Measurements from ENCODE around the gene BYSL. TPM values are rescaled to one million over a fixed set of nuclear protein-coding genes. Genes with fewer than 3 reads are reported as not detected.

BYSL gene
- polyA plus RNA-seq, 1 of the 3 experiments (the other 2 are of a cell fraction) = 56.0 TPM

DNA sequence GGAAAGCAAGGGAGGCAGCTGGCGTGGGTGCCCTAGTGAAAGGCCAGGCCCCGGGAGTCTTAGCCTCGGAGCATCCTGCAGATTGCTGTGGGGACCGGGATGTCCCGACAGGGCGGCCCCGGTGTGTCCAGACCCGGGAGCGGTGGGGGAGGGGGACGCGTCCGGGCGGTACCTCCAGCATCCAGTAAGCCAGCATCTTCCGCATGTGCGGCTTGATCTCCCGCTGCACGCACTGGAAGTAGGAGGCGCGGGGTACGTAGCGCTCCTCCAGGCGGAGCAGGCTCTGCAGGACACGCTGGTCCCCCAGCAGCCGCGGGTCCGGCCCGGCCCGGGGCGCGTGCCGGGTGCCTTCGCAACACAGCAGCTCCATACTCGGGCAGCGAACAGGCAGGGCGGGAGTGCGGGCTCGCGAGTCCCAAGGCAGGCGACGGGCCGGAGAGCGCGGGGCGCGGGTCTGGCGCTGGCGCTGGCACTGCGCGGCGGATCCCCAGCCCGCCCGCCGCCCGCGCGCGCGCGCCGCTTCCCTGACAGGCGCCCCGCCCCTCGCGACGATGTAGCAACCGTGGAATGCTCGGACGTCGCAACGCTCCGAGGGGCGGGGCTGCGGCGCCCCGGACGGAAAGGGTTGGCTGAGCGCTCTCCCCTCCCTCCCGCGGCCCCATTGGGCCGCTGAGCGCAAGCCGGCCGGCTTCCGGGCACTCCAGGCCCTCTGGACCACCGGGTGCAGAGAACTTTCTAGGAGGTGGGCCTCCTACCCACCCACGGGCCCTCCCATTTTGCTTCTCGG lies 20.2 kb downstream of the BYSL start, which contains the start of gene CCND3:
CCND3 (minus strand) TSS at position 529 of the 787 bp plus-strand sequence; CDS start at position 370, 159 bp downstream.
- no peaks in the 10 kb centered on the region for H4K20me1 ChIP-seq (ENCODE audit: insufficient read depth)
- ChIA-PET CTCF (interaction anchor here (0.5 to 10.3 kb wide), 6 partner anchors 47 to 491 kb away, joined by 3 to 96 read pairs (median 6); partner anchors contain the start of gene TOMM6), POLR2A (interaction anchor here (0.6 to 2.4 kb wide), 3 partner anchors 15 to 1797 kb away, joined by 3 to 5 read pairs (median 3); no protein-coding TSS in a partner anchor)
- peak within 1 kb of the TSS; percentile 79 for H3K9ac ChIP-seq
- peak; percentile 95 for DNase-seq
- no peaks in the 10 kb centered on the region for H3K9me2 ChIP-seq
- H3K4me1 ChIP-seq (ENCODE audit: control insufficient read depth in 1 of 2, insufficient read depth in 2 of 2, low read depth in 1 of 2, low read length in 1 of 2) = peaks cover 18 to 23% of the 10 kb centered on the region in 2 experiments; a peak in 3 of 4 replicates
- H2AFZ ChIP-seq (ENCODE audit: low read depth) = peak within 1 kb of the TSS; percentile 85
- H3K27ac ChIP-seq (ENCODE audit: low read depth in 2 of 2, low read length in 1 of 2) = peak within 1 kb of the TSS; percentile 69 to 78
- H3K27me3 ChIP-seq (ENCODE audit: insufficient read depth) = no peaks in the 10 kb centered on the region
- H3K79me2 ChIP-seq (ENCODE audit: insufficient read depth) = peaks cover 45% of the 10 kb centered on the region
- peaks cover 26% of the 10 kb centered on the region for H3F3A ChIP-seq (replicated peaks; ENCODE audit: insufficient read depth)
- H3K4me3 ChIP-seq (ENCODE audit: low read depth in 2 of 2, low read length in 1 of 2) = peak within 1 kb of the TSS; percentile 92 to 95
- peak within 1 kb of the TSS; percentile 93 for H3K4me2 ChIP-seq
- no peaks in the 10 kb centered on the region for H3K9me3 ChIP-seq
- 0% methylated on average over 5 of the region's 87 CpGs for WGBS (ENCODE audit: low lambda C conversion rate)
- H3K36me3 ChIP-seq (replicated peaks in 1 of 2; ENCODE audit: control insufficient read depth in 1 of 2, insufficient read depth in 2 of 2, low read length in 1 of 2) = peaks cover 0 to 4% of the 10 kb centered on the region in 2 experiments
- TF ChIP-seq TAF1 (IDR thresholded peaks at IDR 0.05; ENCODE audit: borderline replicate concordance, low read depth, low read length) (peak; percentile 27; the same call in 1 of the 2 replicates), EZH2phosphoT487 (IDR thresholded peaks at IDR 0.05; ENCODE audit: borderline replicate concordance, low read depth) (no peak), JUND (IDR thresholded peaks at IDR 0.05) (no peak), CHD2 (IDR thresholded peaks at IDR 0.05; ENCODE audit: low read length, partially characterized antibody) (no peak), FOSL2 (IDR thresholded peaks at IDR 0.05; ENCODE audit: borderline replicate concordance, low read depth) (no peak), RFX5 (IDR thresholded peaks at IDR 0.05; ENCODE audit: low read length) (no peak), SMC3 (IDR thresholded peaks at IDR 0.05; ENCODE audit: low read depth, low read length) (no peak), FOXM1 (IDR thresholded peaks at IDR 0.05; ENCODE audit: low read depth) (no peak), ELF1 (IDR thresholded peaks at IDR 0.05) (0 out of 2 replicates have a peak, but pooled peaks have one; percentile 50), GABPA (IDR thresholded peaks at IDR 0.05; ENCODE audit: low read depth) (peak; percentile 61; the same call in 1 of the 2 replicates), SIN3A (IDR thresholded peaks at IDR 0.05; ENCODE audit: borderline replicate concordance, low read depth, low read length) (no peak; the same call in 1 of the 2 replicates), RCOR1 (IDR thresholded peaks at IDR 0.05; ENCODE audit: low read length) (no peak), RAD21 (IDR thresholded peaks at IDR 0.05; ENCODE audit: low read length) (no peak), FOXJ3 (CRISPR knock-in tag; IDR thresholded peaks at IDR 0.05) (no peak), EP300 (IDR thresholded peaks at IDR 0.05; ENCODE audit: borderline replicate concordance in 1 of 2, low read depth in 1 of 2, low read length in 1 of 2) (no peak), TEAD4 (IDR thresholded peaks at IDR 0.05; ENCODE audit: borderline replicate concordance, insufficient read depth) (no peak), POLR2AphosphoS5 (IDR thresholded peaks at IDR 0.05; ENCODE audit: low read depth, low read length) (peak; percentile 72), RXRA (IDR thresholded peaks at IDR 0.05; ENCODE audit: borderline replicate concordance, low read depth) (no peak)
- TF ChIP-seq, protein P1, sequence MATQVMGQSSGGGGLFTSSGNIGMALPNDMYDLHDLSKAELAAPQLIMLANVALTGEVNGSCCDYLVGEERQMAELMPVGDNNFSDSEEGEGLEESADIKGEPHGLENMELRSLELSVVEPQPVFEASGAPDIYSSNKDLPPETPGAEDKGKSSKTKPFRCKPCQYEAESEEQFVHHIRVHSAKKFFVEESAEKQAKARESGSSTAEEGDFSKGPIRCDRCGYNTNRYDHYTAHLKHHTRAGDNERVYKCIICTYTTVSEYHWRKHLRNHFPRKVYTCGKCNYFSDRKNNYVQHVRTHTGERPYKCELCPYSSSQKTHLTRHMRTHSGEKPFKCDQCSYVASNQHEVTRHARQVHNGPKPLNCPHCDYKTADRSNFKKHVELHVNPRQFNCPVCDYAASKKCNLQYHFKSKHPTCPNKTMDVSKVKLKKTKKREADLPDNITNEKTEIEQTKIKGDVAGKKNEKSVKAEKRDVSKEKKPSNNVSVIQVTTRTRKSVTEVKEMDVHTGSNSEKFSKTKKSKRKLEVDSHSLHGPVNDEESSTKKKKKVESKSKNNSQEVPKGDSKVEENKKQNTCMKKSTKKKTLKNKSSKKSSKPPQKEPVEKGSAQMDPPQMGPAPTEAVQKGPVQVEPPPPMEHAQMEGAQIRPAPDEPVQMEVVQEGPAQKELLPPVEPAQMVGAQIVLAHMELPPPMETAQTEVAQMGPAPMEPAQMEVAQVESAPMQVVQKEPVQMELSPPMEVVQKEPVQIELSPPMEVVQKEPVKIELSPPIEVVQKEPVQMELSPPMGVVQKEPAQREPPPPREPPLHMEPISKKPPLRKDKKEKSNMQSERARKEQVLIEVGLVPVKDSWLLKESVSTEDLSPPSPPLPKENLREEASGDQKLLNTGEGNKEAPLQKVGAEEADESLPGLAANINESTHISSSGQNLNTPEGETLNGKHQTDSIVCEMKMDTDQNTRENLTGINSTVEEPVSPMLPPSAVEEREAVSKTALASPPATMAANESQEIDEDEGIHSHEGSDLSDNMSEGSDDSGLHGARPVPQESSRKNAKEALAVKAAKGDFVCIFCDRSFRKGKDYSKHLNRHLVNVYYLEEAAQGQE (IDR thresholded peaks at IDR 0.05; ENCODE audit: low read depth, low read length) = no peak
- TF ChIP-seq, protein P2, sequence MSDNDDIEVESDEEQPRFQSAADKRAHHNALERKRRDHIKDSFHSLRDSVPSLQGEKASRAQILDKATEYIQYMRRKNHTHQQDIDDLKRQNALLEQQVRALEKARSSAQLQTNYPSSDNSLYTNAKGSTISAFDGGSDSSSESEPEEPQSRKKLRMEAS (IDR thresholded peaks at IDR 0.05; ENCODE audit: low read depth) = peak; percentile 53; the same call in 1 of the 2 replicates
- TF ChIP-seq, protein P3, sequence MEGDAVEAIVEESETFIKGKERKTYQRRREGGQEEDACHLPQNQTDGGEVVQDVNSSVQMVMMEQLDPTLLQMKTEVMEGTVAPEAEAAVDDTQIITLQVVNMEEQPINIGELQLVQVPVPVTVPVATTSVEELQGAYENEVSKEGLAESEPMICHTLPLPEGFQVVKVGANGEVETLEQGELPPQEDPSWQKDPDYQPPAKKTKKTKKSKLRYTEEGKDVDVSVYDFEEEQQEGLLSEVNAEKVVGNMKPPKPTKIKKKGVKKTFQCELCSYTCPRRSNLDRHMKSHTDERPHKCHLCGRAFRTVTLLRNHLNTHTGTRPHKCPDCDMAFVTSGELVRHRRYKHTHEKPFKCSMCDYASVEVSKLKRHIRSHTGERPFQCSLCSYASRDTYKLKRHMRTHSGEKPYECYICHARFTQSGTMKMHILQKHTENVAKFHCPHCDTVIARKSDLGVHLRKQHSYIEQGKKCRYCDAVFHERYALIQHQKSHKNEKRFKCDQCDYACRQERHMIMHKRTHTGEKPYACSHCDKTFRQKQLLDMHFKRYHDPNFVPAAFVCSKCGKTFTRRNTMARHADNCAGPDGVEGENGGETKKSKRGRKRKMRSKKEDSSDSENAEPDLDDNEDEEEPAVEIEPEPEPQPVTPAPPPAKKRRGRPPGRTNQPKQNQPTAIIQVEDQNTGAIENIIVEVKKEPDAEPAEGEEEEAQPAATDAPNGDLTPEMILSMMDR (IDR thresholded peaks at IDR 0.05) = no peak
- TF ChIP-seq, protein P4, sequence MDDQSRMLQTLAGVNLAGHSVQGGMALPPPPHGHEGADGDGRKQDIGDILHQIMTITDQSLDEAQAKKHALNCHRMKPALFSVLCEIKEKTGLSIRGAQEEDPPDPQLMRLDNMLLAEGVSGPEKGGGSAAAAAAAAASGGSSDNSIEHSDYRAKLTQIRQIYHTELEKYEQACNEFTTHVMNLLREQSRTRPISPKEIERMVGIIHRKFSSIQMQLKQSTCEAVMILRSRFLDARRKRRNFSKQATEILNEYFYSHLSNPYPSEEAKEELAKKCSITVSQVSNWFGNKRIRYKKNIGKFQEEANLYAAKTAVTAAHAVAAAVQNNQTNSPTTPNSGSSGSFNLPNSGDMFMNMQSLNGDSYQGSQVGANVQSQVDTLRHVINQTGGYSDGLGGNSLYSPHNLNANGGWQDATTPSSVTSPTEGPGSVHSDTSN (IDR thresholded peaks at IDR 0.05) = no peak
- TF ChIP-seq, protein P5, sequence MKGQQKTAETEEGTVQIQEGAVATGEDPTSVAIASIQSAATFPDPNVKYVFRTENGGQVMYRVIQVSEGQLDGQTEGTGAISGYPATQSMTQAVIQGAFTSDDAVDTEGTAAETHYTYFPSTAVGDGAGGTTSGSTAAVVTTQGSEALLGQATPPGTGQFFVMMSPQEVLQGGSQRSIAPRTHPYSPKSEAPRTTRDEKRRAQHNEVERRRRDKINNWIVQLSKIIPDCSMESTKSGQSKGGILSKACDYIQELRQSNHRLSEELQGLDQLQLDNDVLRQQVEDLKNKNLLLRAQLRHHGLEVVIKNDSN (IDR thresholded peaks at IDR 0.05; ENCODE audit: borderline replicate concordance, low read depth) = no peak
- TF ChIP-seq, protein P6, sequence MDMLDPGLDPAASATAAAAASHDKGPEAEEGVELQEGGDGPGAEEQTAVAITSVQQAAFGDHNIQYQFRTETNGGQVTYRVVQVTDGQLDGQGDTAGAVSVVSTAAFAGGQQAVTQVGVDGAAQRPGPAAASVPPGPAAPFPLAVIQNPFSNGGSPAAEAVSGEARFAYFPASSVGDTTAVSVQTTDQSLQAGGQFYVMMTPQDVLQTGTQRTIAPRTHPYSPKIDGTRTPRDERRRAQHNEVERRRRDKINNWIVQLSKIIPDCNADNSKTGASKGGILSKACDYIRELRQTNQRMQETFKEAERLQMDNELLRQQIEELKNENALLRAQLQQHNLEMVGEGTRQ (IDR thresholded peaks at IDR 0.05; ENCODE audit: borderline replicate concordance, low read depth, low read length) = no peak

Measured in SK-N-SH (cell line).